Transverse colon (tissue), 4 donors: Measurements from ENCODE around the gene LINGO3. TPM values are rescaled to one million over a fixed set of nuclear protein-coding genes. Genes with fewer than 3 reads are reported as not detected.

Experiments used
- DNase-seq: peaks from one replicate; pipeline ENCODE4 v3.0.0-alpha.2; 2019
- H3K27ac ChIP-seq, 4 donors: fragments of 200-600 bp; sonication (generic); 2 replicates each; pipeline ENCODE4 v1.5.1; 2016 to 2018; ENCODE audit warnings: inconsistent platforms in 4 of 4
- H3K27me3 ChIP-seq: fragments of 200-600 bp; sonication (generic); 2 replicates; pipeline ENCODE4 v1.5.1; 2017; ENCODE audit warnings: inconsistent platforms
- H3K36me3 ChIP-seq, 4 donors: fragments of 200-600 bp; sonication (generic); 2 replicates each; pipeline ENCODE4 v1.5.1; 2017 to 2019; ENCODE audit warnings: inconsistent platforms in 4 of 4
- H3K4me1 ChIP-seq, 4 donors: fragments of 200-600 bp; sonication (generic); 2 replicates each; pipeline ENCODE4 v1.5.1; 2017 to 2020; ENCODE audit warnings: inconsistent platforms in 4 of 4
- H3K4me3 ChIP-seq, 4 donors: fragments of 200-600 bp; sonication (generic); 1 replicate in 1 of 4; 2 replicates in 3 of 4; pipeline versions ENCODE4 v1.5.1 to v1.6.1; 2017 to 2019; ENCODE audit warnings: inconsistent platforms in 4 of 4
- H3K9me3 ChIP-seq, 2 donors: fragments of 200-600 bp; sonication (generic); 2 replicates each; pipeline ENCODE4 v1.5.1; 2017 to 2019; ENCODE audit warnings: inconsistent platforms in 2 of 2
- EP300 ChIP-seq: sonication (generic); formaldehyde crosslinking; IDR thresholded peaks from one replicate; pipeline ENCODE4 v1.6.1; 2017; ENCODE audit warnings: antibody characterized with exemption, low read depth
- POLR2A ChIP-seq: fragments of 450-650 bp; IDR thresholded peaks from one replicate; pipeline ENCODE4 v1.6.1; 2016; ENCODE audit warnings: antibody characterized with exemption, mild to moderate bottlenecking, moderate library complexity
- POLR2AphosphoS5 ChIP-seq, 3 donors: sonication (generic); formaldehyde crosslinking; IDR thresholded peaks; one replicate each; pipeline ENCODE4 v1.6.1; 2016; ENCODE audit warnings: antibody characterized with exemption in 3 of 3
- WGBS, 2 donors: methylation state at CpG; one replicate each; pipeline ENCODE4 v1.1.5; 2018; ENCODE audit warnings: low coverage in 1 of 2; 5-methylcytosine and 5-hydroxymethylcytosine counted together
- in situ Hi-C, 4 donors: fragments of 200-750 bp; cut with MboI; loops; one replicate each; pipeline versions ENCODE4 v1.15.0 to v1.15.1; 2017; ENCODE audit warnings: low sequenced_read_pairs in 3 of 4, low pct_ligation_motif_present in 1 of 4, low pct_unique_long_range_greater_than_20kb in 1 of 4
- intact Hi-C: fragments of 100-400 bp; cut with DNase I; formaldehyde crosslinking; loops from one replicate; pipeline ENCODE4 v1.15.1; 2023; ENCODE audit warnings: low total_unique reads
- total RNA-seq, 4 donors: library from RNA; depleted of rRNA; stranded (reverse); fragments of >200 nt; gene quantifications; one replicate each; pipeline ENCODE4 v1.1.0, GENCODE V29; 2016
- TF ChIP-seq, protein P1 (sequence below), 5 experiments: fragments of 200-600 bp in 3 of 5; fragments of 450-650 bp in 2 of 5; sonication (generic) in 3 of 5; IDR thresholded peaks; 1 replicate in 2 of 5; 2 replicates in 3 of 5; pipeline ENCODE4 v1.5.1; 2016 to 2017; ENCODE audit warnings: antibody characterized with exemption in 5 of 5, inconsistent platforms in 3 of 5, mild to moderate bottlenecking in 2 of 5, moderate library complexity in 1 of 5

The LINGO3 gene
- total RNA-seq, 4 donors from 2014 or later: 0.27 to 1.5 (median 0.64) TPM; not detected in 1

- Histone ChIP-seq H3K9me3 (no peaks in the 10 kb centered on the region), H3K27ac (no peak overlapping the region), H3K4me3 (no peak overlapping the region), H3K36me3 (peaks cover 0 to 5% (median 0%) of the 10 kb centered on the region in 4 donors), H3K4me1 (peaks cover 0 to 5% (median 0%) of the 10 kb centered on the region in 4 donors), H3K27me3 (no peaks in the 10 kb centered on the region)
- intact Hi-C loops: no loop called here
- TF ChIP-seq POLR2AphosphoS5 (IDR thresholded peaks at IDR 0.05) (no peak), EP300 (no peak), POLR2A (no peak)
- TF ChIP-seq, protein P1, sequence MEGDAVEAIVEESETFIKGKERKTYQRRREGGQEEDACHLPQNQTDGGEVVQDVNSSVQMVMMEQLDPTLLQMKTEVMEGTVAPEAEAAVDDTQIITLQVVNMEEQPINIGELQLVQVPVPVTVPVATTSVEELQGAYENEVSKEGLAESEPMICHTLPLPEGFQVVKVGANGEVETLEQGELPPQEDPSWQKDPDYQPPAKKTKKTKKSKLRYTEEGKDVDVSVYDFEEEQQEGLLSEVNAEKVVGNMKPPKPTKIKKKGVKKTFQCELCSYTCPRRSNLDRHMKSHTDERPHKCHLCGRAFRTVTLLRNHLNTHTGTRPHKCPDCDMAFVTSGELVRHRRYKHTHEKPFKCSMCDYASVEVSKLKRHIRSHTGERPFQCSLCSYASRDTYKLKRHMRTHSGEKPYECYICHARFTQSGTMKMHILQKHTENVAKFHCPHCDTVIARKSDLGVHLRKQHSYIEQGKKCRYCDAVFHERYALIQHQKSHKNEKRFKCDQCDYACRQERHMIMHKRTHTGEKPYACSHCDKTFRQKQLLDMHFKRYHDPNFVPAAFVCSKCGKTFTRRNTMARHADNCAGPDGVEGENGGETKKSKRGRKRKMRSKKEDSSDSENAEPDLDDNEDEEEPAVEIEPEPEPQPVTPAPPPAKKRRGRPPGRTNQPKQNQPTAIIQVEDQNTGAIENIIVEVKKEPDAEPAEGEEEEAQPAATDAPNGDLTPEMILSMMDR (IDR thresholded peaks at IDR 0.05): no peak
- DNase-seq: no peak
- in situ Hi-C loops: no loop called here
- WGBS, 2 donors: 94% methylated on average over 37 of the region's 52 CpGs; no CpG with 5 or more reads in 1 of the 2 donors
Measured at GRCh38 chr19:2339644-2340310, 31.8 kb upstream of the LINGO3 start.

DNA sequence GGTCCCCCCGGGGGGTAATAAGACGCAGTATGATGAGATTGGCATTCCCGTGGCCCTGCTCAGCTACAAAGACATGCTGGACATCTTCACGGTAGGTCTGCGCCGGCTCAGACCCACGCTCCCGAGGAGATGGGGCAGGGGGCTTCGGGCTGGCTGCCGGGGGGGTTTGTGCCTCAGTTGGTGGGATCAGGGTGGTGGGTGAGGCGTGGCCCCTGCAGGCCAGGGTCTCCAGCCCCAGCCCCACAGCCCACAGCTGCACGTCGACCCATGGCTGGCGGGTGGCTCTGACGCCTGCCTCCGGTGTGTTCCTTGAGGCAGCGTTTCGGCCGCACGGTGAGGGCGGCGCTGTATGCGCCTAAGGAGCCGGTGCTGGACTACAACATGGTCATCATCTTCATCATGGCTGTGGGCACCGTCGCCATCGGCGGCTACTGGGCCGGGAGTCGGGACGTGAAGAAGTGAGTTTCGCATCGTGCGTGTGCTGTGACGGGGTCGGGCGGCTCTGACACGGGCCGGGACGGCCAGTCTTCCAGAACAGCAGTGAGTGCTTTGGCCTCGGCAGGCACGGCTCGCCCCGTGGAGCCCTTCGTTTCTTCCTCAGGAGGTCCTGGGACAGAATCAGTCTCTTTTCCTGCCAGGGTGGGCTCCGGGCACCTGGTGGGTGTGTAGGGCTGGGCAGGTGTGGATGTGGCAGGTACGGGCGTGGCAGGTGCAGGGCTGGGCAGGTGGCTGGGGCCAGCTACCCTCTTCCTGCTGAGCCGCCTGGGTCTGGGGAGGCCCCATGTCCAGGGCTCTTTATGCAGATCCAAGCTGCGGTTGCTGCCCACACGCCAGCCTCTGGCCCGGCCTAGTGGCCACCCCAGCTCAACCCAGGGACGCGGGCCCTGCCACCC lies 31.0 kb upstream of the LINGO3 start:
- intact Hi-C loops (no loop called here), in situ Hi-C loops (no loop called here)
- H3K36me3 ChIP-seq: peaks cover 0 to 5% (median 0%) of the 10 kb centered on the region in 4 donors
- no peak overlapping the region for H3K27ac ChIP-seq
- no peak for TF ChIP-seq EP300
- WGBS, 2 donors: 85% methylated on average over 35 of the region's 54 CpGs; no CpG with 5 or more reads in 1 of the 2 donors
- peaks cover 2 to 12% (median 4%) of the 10 kb centered on the region in 4 donors for H3K4me1 ChIP-seq
- H3K9me3 ChIP-seq: no peaks in the 10 kb centered on the region
- H3K4me3 ChIP-seq: no peak overlapping the region
- no peak for DNase-seq
- H3K27me3 ChIP-seq: no peaks in the 10 kb centered on the region

DNA sequence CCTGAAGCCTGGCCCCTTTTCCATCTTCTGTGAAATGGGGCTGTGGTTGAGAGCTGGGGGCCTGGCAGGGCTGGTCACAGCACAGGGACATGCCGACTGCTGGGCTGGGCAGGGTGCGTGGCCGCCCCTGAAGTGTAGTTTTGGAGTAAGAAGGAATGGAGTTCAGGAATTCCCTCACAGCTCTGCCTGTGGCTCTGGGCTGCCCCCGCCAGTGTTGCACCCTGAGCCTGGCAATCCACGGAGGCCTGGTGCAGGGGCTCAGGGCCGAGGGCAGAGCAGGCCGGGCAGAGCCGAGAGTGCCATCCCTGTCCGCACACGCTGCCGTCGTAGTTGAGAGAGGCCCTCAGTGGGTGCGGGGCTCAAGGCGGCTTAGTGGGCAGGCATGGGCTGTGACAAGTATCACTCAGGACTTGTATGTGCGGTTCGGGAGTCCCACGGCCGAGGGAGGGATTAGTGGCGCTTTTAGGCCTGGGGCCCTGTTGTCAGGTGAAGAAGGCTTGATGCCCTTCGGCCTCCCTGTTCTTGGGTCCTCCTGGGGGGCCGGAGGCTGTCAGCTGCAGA lies 30.2 kb upstream of the LINGO3 start:
- in situ Hi-C loops (no loop called here), intact Hi-C loops (no loop called here)
- Histone ChIP-seq H3K4me3 (no peak overlapping the region), H3K27me3 (no peaks in the 10 kb centered on the region), H3K4me1 (peaks cover 11 to 21% (median 13%) of the 10 kb centered on the region in 4 donors), H3K9me3 (no peaks in the 10 kb centered on the region), H3K27ac (no peak overlapping the region), H3K36me3 (peaks cover 0 to 5% (median 0%) of the 10 kb centered on the region in 4 donors)
- TF ChIP-seq EP300 (no peak), POLR2AphosphoS5 (IDR thresholded peaks at IDR 0.05) (no peak), POLR2A (no peak)
- TF ChIP-seq, protein P1 (IDR thresholded peaks at IDR 0.05): no peak
- 89% methylated on average over 14 of the region's 21 CpGs; no CpG with 5 or more reads in 1 of the 2 donors for WGBS, 2 donors
- DNase-seq: no peak

DNA sequence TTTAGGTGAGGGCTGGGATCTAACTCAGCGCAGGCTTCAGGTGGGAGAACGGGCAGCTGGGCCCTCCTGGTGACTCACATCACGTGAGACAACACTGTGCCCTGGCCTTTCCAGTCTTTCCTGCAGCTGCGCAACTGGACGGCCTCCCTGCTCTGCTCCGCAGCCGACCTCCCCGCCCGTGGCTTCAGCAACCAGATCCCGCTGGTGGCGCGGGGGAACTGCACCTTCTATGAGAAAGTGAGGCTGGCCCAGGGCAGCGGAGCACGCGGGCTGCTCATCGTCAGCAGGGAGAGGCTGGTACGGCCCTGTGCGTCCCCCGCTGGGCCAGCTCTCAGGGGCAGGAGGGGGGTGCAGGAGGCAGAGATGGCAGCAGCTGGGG lies 29.4 kb upstream of the LINGO3 start:
- no peak for DNase-seq
- 84% methylated on average over 18 of the region's 19 CpGs; no CpG with 5 or more reads in 1 of the 2 donors for WGBS, 2 donors
- TF ChIP-seq, protein P1 (IDR thresholded peaks at IDR 0.05): peak in 1 of 5 experiments; percentile 10
- no peak for TF ChIP-seq POLR2A
- H3K4me1 ChIP-seq: peaks cover 15 to 28% (median 19%) of the 10 kb centered on the region in 4 donors
- no peaks in the 10 kb centered on the region for H3K9me3 ChIP-seq
- H3K36me3 ChIP-seq: peaks cover 0 to 5% (median 0%) of the 10 kb centered on the region in 4 donors
- no peak overlapping the region for H3K27ac ChIP-seq
- in situ Hi-C loops: no loop called here
- no peaks in the 10 kb centered on the region for H3K27me3 ChIP-seq
- intact Hi-C loops: no loop called here
- H3K4me3 ChIP-seq: no peak overlapping the region
